WTC11 (cell line): ENCODE measurements around the gene COBL. TPM values are rescaled to one million over a fixed set of nuclear protein-coding genes. Genes with fewer than 3 reads are reported as not detected.
A peak's percentile ranks its signal among the peaks of the same experiment; 100 is the strongest.

Experiments used
- ATAC-seq: fragments of 200-7000 bp; cut with Tn5 transposase; 2 replicates; pipeline ENCODE4 v1.10.0; 2021; ENCODE audit warnings: mild to moderate bottlenecking, moderate library complexity
- CTCF ChIA-PET: fragments of 300-600 bp; sonication (Branson Sonifier 250); formaldehyde crosslinking; loops from one replicate; lab custom pipeline; 2021; ENCODE audit warnings: antibody characterized with exemption; lab: Charles Lee
- POLR2A ChIA-PET: fragments of 350-600 bp; sonication (Branson Sonifier 250); formaldehyde crosslinking; loops from one replicate; lab custom pipeline; 2021; ENCODE audit warnings: antibody characterized with exemption; lab: Charles Lee
- DNase-seq: peaks from one replicate; pipeline ENCODE4 v3.0.0; 2021; ENCODE audit warnings: low spot score
- H3K27ac Mint-ChIP-seq: 2 replicates; pipeline ENCODE4 v1.8.0; 2021; ENCODE audit warnings: mixed read lengths
- H3K27me3 Mint-ChIP-seq: 2 replicates; pipeline ENCODE4 v1.8.0; 2021; ENCODE audit warnings: low read depth, mild to moderate bottlenecking, moderate library complexity, mixed read lengths
- H3K36me3 Mint-ChIP-seq: 2 replicates; pipeline ENCODE4 v1.8.0; 2021; ENCODE audit warnings: mixed read lengths
- H3K4me1 Mint-ChIP-seq: 2 replicates; pipeline ENCODE4 v1.8.0; 2022; ENCODE audit warnings: mixed read lengths
- H3K4me3 Mint-ChIP-seq: 2 replicates; pipeline ENCODE4 v1.8.0; 2021; ENCODE audit warnings: mild to moderate bottlenecking, moderate library complexity, mixed read lengths
- H3K9me3 Mint-ChIP-seq: 2 replicates; pipeline ENCODE4 v1.8.0; 2021; ENCODE audit warnings: mixed read lengths
- CREM ChIP-seq: sonication (generic); formaldehyde crosslinking; IDR thresholded peaks from 2 replicates; pipeline ENCODE4 v1.8.1; 2022; ENCODE audit warnings: mild to moderate bottlenecking, missing genetic modification reagents, moderate library complexity
- ELF4 ChIP-seq: sonication (generic); formaldehyde crosslinking; IDR thresholded peaks from 2 replicates; pipeline ENCODE4 v1.8.1; 2022; ENCODE audit warnings: low read depth, mild to moderate bottlenecking, moderate library complexity, missing genetic modification reagents
- ETV6 ChIP-seq: sonication (generic); formaldehyde crosslinking; IDR thresholded peaks from 2 replicates; pipeline ENCODE4 v1.8.1; 2022; ENCODE audit warnings: mild to moderate bottlenecking, missing genetic modification reagents
- GABPB1 ChIP-seq: sonication (generic); formaldehyde crosslinking; IDR thresholded peaks from 2 replicates; pipeline ENCODE4 v1.8.1; 2023; ENCODE audit warnings: mild to moderate bottlenecking, missing genetic modification reagents
- JUN ChIP-seq: sonication (generic); formaldehyde crosslinking; IDR thresholded peaks from 2 replicates; pipeline ENCODE4 v1.8.0; 2023; ENCODE audit warnings: mild to moderate bottlenecking, missing genetic modification reagents
- KAT7 ChIP-seq: sonication (generic); formaldehyde crosslinking; IDR thresholded peaks from 2 replicates; pipeline ENCODE4 v1.8.1; 2023; ENCODE audit warnings: missing genetic modification reagents, mild to moderate bottlenecking, borderline replicate concordance
- MXD4 ChIP-seq: fragments of 250-450 bp; sonication (Bioruptor Pico); IDR thresholded peaks from 2 replicates; pipeline ENCODE4 v1.8.0; 2021; ENCODE audit warnings: mild to moderate bottlenecking, moderate library complexity, borderline replicate concordance
- NFE2L1 ChIP-seq: sonication (generic); formaldehyde crosslinking; IDR thresholded peaks from 2 replicates; pipeline ENCODE4 v1.8.1; 2023; ENCODE audit warnings: missing genetic modification reagents
- NR2C2 ChIP-seq: sonication (generic); formaldehyde crosslinking; IDR thresholded peaks from 2 replicates; pipeline ENCODE4 v1.8.0; 2022; ENCODE audit warnings: mild to moderate bottlenecking, missing genetic modification reagents
- RELA ChIP-seq: sonication (generic); formaldehyde crosslinking; IDR thresholded peaks from 2 replicates; pipeline ENCODE4 v1.8.1; 2022; ENCODE audit warnings: missing genetic modification reagents, mild to moderate bottlenecking, borderline replicate concordance
- SOX15 ChIP-seq: fragments of 250-450 bp; sonication (Bioruptor Pico); IDR thresholded peaks from 2 replicates; pipeline ENCODE4 v1.9.0; 2021; ENCODE audit warnings: mild to moderate bottlenecking
- STAT6 ChIP-seq: sonication (generic); formaldehyde crosslinking; conservative IDR thresholded peaks from 2 replicates; pipeline ENCODE4 v1.8.1; 2023; ENCODE audit warnings: mild to moderate bottlenecking, low read depth, missing genetic modification reagents, moderate library complexity
- ZNF121 ChIP-seq: sonication (generic); formaldehyde crosslinking; IDR thresholded peaks from 2 replicates; pipeline ENCODE4 v1.8.0; 2023; ENCODE audit warnings: missing genetic modification reagents
- ZNF281 ChIP-seq: sonication (generic); formaldehyde crosslinking; IDR thresholded peaks from 2 replicates; pipeline ENCODE4 v1.8.0; 2023; ENCODE audit warnings: mild to moderate bottlenecking, missing genetic modification reagents
- ZNF416 ChIP-seq: fragments of 250-450 bp; sonication (Bioruptor Pico); IDR thresholded peaks from 2 replicates; pipeline ENCODE4 v1.9.0; 2021; ENCODE audit warnings: mild to moderate bottlenecking, inconsistent platforms
- ZNF423 ChIP-seq: fragments of 250-450 bp; sonication (Bioruptor Pico); IDR thresholded peaks from 2 replicates; pipeline ENCODE4 v2.1.2; 2022; ENCODE audit warnings: mild to moderate bottlenecking, moderate library complexity
- total RNA-seq: library from RNA; stranded (reverse); gene quantifications from 3 replicates; pipeline ENCODE4 v1.2.3, GENCODE V29; 2021
- TF ChIP-seq, protein P1 (sequence below): sonication (generic); formaldehyde crosslinking; IDR thresholded peaks from 2 replicates; pipeline ENCODE4 v1.8.1; 2022; ENCODE audit warnings: mild to moderate bottlenecking, missing genetic modification reagents, moderate library complexity, borderline replicate concordance
- TF ChIP-seq, protein P2 (sequence below): fragments of 250-450 bp; sonication (Bioruptor Pico); conservative IDR thresholded peaks from 2 replicates; pipeline ENCODE4 v1.9.0; 2021; ENCODE audit warnings: mild to moderate bottlenecking
- TF ChIP-seq, protein P3 (sequence below): sonication (generic); formaldehyde crosslinking; IDR thresholded peaks from 2 replicates; pipeline ENCODE4 v1.8.1; 2022; ENCODE audit warnings: low read depth, missing genetic modification reagents, borderline replicate concordance

COBL gene
- total RNA-seq, 1 experiment from 2014 or later = 36.5 TPM

DNA sequence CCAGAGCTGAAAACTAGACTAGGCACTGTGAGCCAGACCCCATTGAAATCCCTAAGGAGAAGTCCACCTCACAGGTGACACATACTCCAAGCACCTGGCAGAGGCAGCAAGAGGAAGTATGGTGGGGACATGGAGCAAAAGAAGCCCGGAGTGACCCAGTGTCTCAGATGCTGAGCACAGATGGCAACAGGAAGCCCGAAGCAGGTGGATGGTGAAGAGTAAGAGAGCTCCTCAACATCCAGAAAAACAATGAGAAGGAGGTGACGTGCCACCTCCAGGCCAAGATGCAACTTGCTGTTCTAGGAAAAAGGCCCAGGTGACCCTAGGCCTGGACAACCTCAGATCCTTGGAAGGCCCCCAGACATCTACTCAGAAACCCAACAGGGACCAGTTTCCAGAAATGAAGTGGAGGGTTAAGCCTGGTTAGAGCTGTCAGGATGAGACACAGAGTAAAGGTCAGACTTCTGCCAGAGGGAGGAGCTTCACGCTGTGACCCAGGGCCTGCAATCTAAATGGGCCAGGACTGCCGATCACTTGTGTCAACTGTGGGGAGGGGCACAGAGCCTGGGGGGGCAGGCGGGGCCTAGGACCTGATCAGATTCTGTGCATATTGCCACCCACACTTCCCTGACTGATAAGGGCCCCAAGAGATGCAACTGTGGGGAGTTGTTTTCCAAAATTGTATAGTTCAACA is 2.4 kb upstream of the COBL start:
- TF ChIP-seq ELF4 = no peak
- TF ChIP-seq GABPB1 (CRISPR knock-in tag) = 0 out of 2 replicates have a peak, but pooled peaks have one; percentile 17
- no peak for TF ChIP-seq KAT7 (CRISPR knock-in tag)
- TF ChIP-seq NFE2L1 = no peak
- TF ChIP-seq, all 79 proteins: peak for 1
- ChIA-PET CTCF (interaction anchor here (0.7 to 2.0 kb wide), 8 partner anchors 8 to 156 kb away, joined by 3 to 9 read pairs (median 4); no protein-coding TSS in a partner anchor), POLR2A (interaction anchor here (1.5 kb wide), 1 partner anchor 8 kb away, joined by 4 read pairs; no protein-coding TSS in a partner anchor)
- ATAC-seq (no peak), DNase-seq (no peak)
- Mint-ChIP-seq H3K27me3 (peaks cover 46% of the 10 kb centered on the region), H3K36me3 (no peaks in the 10 kb centered on the region), H3K4me3 (peak overlapping the region; percentile 26; the same call in 1 of the 2 replicates), H3K4me1 (peaks cover 63% of the 10 kb centered on the region), H3K27ac (no peak overlapping the region), H3K9me3 (no peaks in the 10 kb centered on the region)

DNA sequence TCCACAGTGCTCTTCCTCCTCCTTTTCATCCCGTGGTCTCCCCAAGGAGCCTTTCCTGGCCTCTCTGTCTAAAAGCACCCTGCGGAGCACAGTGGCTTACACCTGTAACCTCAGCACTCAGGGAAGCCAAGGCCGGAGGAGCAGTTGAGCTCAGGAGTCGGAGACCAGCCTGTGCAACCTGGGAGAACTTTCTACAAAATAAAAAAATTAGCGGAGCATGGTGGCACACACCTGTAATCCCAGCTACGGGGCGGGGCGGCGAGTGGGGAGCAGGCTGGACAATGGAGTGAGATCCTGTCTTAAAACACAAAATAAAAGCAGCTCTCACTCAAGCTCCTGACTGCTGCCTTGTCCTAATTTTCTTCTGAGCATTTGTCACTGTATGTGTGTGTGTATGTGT is 1.4 kb upstream of the COBL start:
- Mint-ChIP-seq H3K36me3 (no peaks in the 10 kb centered on the region), H3K27me3 (peaks cover 48% of the 10 kb centered on the region), H3K9me3 (no peaks in the 10 kb centered on the region), H3K4me1 (peaks cover 68% of the 10 kb centered on the region), H3K27ac (peak overlapping the region; percentile 93; the same call in 1 of the 2 replicates), H3K4me3 (peak overlapping the region; percentile 90)
- ATAC-seq (no peak), DNase-seq (no peak)
- TF ChIP-seq ETV6 (CRISPR knock-in tag) (no peak), ZNF121 (CRISPR knock-in tag) (0 out of 2 replicates have a peak, but pooled peaks have one; percentile 25), ZNF423 (CRISPR knock-in tag) (peak; percentile 12; the same call in 1 of the 2 replicates)
- TF ChIP-seq, protein P1, sequence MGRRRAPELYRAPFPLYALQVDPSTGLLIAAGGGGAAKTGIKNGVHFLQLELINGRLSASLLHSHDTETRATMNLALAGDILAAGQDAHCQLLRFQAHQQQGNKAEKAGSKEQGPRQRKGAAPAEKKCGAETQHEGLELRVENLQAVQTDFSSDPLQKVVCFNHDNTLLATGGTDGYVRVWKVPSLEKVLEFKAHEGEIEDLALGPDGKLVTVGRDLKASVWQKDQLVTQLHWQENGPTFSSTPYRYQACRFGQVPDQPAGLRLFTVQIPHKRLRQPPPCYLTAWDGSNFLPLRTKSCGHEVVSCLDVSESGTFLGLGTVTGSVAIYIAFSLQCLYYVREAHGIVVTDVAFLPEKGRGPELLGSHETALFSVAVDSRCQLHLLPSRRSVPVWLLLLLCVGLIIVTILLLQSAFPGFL (CRISPR knock-in tag) = no peak
- ChIA-PET CTCF (interaction anchor here (1.0 to 2.0 kb wide), 6 partner anchors 8 to 155 kb away, joined by 3 to 9 read pairs (median 6); no protein-coding TSS in a partner anchor), POLR2A (interaction anchor here (1.5 kb wide), 1 partner anchor 9 kb away, joined by 4 read pairs; no protein-coding TSS in a partner anchor)

GRCh38 chr7:51317582-51317910 is 937 bp upstream of the COBL start:
- Mint-ChIP-seq H3K4me1 (peaks cover 64% of the 10 kb centered on the region), H3K27me3 (peaks cover 48% of the 10 kb centered on the region), H3K4me3 (peak overlapping the region; percentile 90), H3K36me3 (no peaks in the 10 kb centered on the region), H3K27ac (peak overlapping the region; percentile 93), H3K9me3 (no peaks in the 10 kb centered on the region)
- ChIA-PET POLR2A (interaction anchor here (1.5 kb wide), 1 partner anchor 9 kb away, joined by 4 read pairs; no protein-coding TSS in a partner anchor), CTCF (interaction anchor here (1.0 to 2.0 kb wide), 6 partner anchors 8 to 155 kb away, joined by 3 to 9 read pairs (median 6); no protein-coding TSS in a partner anchor)
- peak; percentile 9 for ATAC-seq
- DNase-seq = peak; percentile 36
- no peak for TF ChIP-seq ZNF281
- no peak for TF ChIP-seq NR2C2 (CRISPR knock-in tag)
- no peak for TF ChIP-seq RELA (CRISPR knock-in tag)
- TF ChIP-seq MXD4 = no peak
- TF ChIP-seq, protein P2, sequence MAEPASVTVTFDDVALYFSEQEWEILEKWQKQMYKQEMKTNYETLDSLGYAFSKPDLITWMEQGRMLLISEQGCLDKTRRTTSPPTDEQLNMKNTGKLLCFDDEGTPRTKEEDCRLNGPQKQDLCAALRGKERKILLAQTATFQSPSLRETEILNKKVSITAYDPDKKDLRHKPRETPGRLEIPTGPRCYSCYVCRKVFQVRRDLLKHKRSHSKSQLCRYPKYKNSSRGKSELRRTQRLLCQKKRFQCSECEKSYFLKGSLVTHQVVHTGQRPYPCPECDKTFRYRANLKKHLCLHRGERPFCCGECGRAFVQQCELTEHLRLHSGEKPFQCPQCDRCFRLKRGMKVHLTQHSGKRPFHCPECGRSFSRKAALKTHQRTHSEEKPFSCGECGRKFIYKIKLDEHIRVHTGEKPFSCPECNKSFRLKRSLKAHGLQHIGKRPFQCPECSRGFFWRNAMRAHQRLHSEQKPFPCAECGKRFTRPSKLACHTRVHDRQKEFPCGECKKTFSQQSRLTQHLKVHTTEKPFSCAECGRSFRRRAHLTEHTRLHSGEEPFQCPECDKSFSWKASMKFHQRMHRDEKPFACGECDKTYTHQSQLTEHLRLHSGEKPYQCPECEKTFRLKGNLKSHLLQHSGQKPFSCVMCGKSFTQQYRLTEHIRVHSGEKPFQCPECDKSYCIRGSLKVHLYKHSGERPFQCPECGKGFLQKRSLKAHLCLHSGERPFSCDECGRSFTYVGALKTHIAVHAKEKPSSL (CRISPR knock-in tag) = no peak
- TF ChIP-seq SOX15 = no peak
- TF ChIP-seq CREM = no peak
- no peak for TF ChIP-seq JUN (CRISPR knock-in tag)
- TF ChIP-seq ZNF416 (CRISPR knock-in tag) = no peak
- TF ChIP-seq STAT6 (CRISPR knock-in tag) = no peak
- TF ChIP-seq, protein P3, sequence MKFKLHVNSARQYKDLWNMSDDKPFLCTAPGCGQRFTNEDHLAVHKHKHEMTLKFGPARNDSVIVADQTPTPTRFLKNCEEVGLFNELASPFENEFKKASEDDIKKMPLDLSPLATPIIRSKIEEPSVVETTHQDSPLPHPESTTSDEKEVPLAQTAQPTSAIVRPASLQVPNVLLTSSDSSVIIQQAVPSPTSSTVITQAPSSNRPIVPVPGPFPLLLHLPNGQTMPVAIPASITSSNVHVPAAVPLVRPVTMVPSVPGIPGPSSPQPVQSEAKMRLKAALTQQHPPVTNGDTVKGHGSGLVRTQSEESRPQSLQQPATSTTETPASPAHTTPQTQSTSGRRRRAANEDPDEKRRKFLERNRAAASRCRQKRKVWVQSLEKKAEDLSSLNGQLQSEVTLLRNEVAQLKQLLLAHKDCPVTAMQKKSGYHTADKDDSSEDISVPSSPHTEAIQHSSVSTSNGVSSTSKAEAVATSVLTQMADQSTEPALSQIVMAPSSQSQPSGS (CRISPR knock-in tag) = no peak
